GM12874 (cell line): ENCODE results near the gene SKP1.

Experiments used
- CTCF ChIP-seq: IDR thresholded peaks from 2 replicates; pipeline ENCODE4 v1.5.1; 2011; ENCODE audit warnings: low read depth, mild to moderate bottlenecking, control low read depth, low read length, moderate library complexity; ENCODE audit not compliant: insufficient read depth

The SKP1 gene

GRCh38 chr5:134143431-134143830 is 33.3 kb downstream of the SKP1 start:
- no peak for TF ChIP-seq CTCF

- TF ChIP-seq CTCF, result no peak
Observed at GRCh38 chr5:134142806-134143205, 33.9 kb downstream of the SKP1 start.

- no peak for TF ChIP-seq CTCF
Observed at GRCh38 chr5:134142052-134142451, 34.7 kb downstream of the SKP1 start.

GRCh38 chr5:134141331-134142050 is 35.3 kb downstream of the SKP1 start:
- TF ChIP-seq CTCF, result peak; percentile 44

- peak; percentile 83 for TF ChIP-seq CTCF
Observed at GRCh38 chr5:134140530-134141201, 36.1 kb downstream of the SKP1 start.

- TF ChIP-seq CTCF, result no peak
Observed at GRCh38 chr5:134139891-134140469, 36.8 kb downstream of the SKP1 start.

- no peak for TF ChIP-seq CTCF
Observed at GRCh38 chr5:134139377-134139851, 37.3 kb downstream of the SKP1 start.
